GM12801 (cell line): ENCODE results near the gene NCOR1.

Source experiments
- TF ChIP-seq, protein P1 (sequence below): IDR thresholded peaks from one replicate; pipeline ENCODE4 v1.5.1; 2011; ENCODE audit warnings: control low read depth; ENCODE audit not compliant: insufficient read length; ENCODE audit errors: extremely low read depth

The NCOR1 gene

GRCh38 chr17:16187642-16188041 is 27.7 kb downstream of the NCOR1 start:
- TF ChIP-seq, protein P1, sequence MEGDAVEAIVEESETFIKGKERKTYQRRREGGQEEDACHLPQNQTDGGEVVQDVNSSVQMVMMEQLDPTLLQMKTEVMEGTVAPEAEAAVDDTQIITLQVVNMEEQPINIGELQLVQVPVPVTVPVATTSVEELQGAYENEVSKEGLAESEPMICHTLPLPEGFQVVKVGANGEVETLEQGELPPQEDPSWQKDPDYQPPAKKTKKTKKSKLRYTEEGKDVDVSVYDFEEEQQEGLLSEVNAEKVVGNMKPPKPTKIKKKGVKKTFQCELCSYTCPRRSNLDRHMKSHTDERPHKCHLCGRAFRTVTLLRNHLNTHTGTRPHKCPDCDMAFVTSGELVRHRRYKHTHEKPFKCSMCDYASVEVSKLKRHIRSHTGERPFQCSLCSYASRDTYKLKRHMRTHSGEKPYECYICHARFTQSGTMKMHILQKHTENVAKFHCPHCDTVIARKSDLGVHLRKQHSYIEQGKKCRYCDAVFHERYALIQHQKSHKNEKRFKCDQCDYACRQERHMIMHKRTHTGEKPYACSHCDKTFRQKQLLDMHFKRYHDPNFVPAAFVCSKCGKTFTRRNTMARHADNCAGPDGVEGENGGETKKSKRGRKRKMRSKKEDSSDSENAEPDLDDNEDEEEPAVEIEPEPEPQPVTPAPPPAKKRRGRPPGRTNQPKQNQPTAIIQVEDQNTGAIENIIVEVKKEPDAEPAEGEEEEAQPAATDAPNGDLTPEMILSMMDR, result no peak

GRCh38 chr17:16181581-16181980 is 33.8 kb downstream of the NCOR1 start:
- TF ChIP-seq, protein P1, result no peak

DNA sequence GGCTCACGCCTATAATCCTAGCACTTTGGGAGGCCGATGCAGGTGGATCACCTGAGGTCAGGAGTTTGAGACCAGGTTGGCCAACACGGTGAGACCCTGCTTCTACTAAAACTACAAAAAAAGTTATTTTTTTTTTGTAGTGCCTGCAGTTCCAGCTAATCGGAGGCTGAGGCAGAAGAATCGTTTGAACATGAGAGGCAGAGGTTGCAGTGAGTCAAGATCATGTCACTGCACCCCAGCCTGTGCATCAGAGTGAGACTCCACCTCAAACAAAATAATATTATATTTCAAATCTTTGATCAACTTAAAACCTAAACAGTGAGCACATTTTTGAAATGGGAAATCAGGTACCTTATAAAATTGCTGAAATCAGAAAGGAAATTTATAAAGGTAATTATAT is 36.5 kb downstream of the NCOR1 start:
- TF ChIP-seq, protein P1, result no peak

- TF ChIP-seq, protein P1, result no peak
These were observed 43.7 kb downstream of the NCOR1 start for GRCh38 chr17:16171613-16172012.

GRCh38 chr17:16158714-16159113 is 56.6 kb downstream of the NCOR1 start:
- TF ChIP-seq, protein P1, result no peak

GRCh38 chr17:16155536-16155935 is 59.8 kb downstream of the NCOR1 start:
- TF ChIP-seq, protein P1, result no peak

- TF ChIP-seq, protein P1, result no peak
These were observed 65.0 kb downstream of the NCOR1 start for GRCh38 chr17:16150251-16150856.

- TF ChIP-seq, protein P1, result no peak
These were observed 66.7 kb downstream of the NCOR1 start for GRCh38 chr17:16148596-16148995.
